Liver (tissue), 3 donors: ENCODE measurements around the gene C2orf80.

Experiments used
- FOXA1 ChIP-seq: IDR thresholded peaks from 2 replicates; pipeline ENCODE4 v1.6.1; 2016; ENCODE audit warnings: antibody characterized with exemption
- HNF4G ChIP-seq: IDR thresholded peaks from 2 replicates; pipeline ENCODE4 v1.6.1; 2016; ENCODE audit warnings: antibody characterized with exemption
- SP1 ChIP-seq: IDR thresholded peaks from 2 replicates; pipeline ENCODE4 v1.6.1; 2018; ENCODE audit warnings: antibody characterized with exemption, mild to moderate bottlenecking
- TAF1 ChIP-seq: conservative IDR thresholded peaks from 2 replicates; pipeline ENCODE4 v1.6.1; 2016; ENCODE audit warnings: antibody characterized with exemption, mild to moderate bottlenecking
- TF ChIP-seq, protein P1 (sequence below): fragments of 150-350 bp; IDR thresholded peaks from 2 replicates; pipeline ENCODE4 v1.5.1; 2017; ENCODE audit warnings: improper control_type of control experiment, low read depth, low read length; ENCODE audit not compliant: missing input control
- TF ChIP-seq, protein P2 (sequence below): IDR thresholded peaks from 2 replicates; pipeline ENCODE4 v1.6.1; 2016; ENCODE audit warnings: antibody characterized with exemption, mild to moderate bottlenecking
- TF ChIP-seq, protein P3 (sequence below): IDR thresholded peaks from 2 replicates; pipeline ENCODE4 v1.6.1; 2016; ENCODE audit warnings: antibody characterized with exemption
- TF ChIP-seq, protein P4 (sequence below): IDR thresholded peaks from 2 replicates; pipeline ENCODE4 v1.6.1; 2016; ENCODE audit warnings: antibody characterized with exemption
- donor health status: healthy.
- donor health status: healthy.

DNA sequence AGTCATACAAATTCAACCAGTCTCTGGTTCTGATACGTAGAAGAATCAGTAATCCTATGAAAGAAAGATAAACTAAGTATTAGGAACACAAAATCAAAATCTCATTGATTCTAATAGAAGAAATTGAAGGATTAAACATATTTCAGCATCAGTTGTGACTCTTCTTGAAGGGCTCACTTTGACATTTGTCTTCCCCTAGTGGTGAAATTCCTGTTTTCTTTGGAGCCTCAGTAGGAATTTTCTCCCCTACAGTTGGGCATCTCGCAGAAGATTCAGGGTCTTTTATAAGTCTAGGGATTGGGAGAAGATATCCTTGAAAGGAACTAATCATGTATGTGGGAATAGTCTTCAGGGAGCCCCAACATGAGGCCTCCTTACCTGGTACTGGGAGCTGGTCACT, 41.0 kb downstream of the C2orf80 start:
- TF ChIP-seq, protein P1, sequence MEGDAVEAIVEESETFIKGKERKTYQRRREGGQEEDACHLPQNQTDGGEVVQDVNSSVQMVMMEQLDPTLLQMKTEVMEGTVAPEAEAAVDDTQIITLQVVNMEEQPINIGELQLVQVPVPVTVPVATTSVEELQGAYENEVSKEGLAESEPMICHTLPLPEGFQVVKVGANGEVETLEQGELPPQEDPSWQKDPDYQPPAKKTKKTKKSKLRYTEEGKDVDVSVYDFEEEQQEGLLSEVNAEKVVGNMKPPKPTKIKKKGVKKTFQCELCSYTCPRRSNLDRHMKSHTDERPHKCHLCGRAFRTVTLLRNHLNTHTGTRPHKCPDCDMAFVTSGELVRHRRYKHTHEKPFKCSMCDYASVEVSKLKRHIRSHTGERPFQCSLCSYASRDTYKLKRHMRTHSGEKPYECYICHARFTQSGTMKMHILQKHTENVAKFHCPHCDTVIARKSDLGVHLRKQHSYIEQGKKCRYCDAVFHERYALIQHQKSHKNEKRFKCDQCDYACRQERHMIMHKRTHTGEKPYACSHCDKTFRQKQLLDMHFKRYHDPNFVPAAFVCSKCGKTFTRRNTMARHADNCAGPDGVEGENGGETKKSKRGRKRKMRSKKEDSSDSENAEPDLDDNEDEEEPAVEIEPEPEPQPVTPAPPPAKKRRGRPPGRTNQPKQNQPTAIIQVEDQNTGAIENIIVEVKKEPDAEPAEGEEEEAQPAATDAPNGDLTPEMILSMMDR = peak; percentile 14
- TF ChIP-seq, protein P2, sequence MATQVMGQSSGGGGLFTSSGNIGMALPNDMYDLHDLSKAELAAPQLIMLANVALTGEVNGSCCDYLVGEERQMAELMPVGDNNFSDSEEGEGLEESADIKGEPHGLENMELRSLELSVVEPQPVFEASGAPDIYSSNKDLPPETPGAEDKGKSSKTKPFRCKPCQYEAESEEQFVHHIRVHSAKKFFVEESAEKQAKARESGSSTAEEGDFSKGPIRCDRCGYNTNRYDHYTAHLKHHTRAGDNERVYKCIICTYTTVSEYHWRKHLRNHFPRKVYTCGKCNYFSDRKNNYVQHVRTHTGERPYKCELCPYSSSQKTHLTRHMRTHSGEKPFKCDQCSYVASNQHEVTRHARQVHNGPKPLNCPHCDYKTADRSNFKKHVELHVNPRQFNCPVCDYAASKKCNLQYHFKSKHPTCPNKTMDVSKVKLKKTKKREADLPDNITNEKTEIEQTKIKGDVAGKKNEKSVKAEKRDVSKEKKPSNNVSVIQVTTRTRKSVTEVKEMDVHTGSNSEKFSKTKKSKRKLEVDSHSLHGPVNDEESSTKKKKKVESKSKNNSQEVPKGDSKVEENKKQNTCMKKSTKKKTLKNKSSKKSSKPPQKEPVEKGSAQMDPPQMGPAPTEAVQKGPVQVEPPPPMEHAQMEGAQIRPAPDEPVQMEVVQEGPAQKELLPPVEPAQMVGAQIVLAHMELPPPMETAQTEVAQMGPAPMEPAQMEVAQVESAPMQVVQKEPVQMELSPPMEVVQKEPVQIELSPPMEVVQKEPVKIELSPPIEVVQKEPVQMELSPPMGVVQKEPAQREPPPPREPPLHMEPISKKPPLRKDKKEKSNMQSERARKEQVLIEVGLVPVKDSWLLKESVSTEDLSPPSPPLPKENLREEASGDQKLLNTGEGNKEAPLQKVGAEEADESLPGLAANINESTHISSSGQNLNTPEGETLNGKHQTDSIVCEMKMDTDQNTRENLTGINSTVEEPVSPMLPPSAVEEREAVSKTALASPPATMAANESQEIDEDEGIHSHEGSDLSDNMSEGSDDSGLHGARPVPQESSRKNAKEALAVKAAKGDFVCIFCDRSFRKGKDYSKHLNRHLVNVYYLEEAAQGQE = no peak
- TF ChIP-seq TAF1 (no peak), HNF4G (no peak), SP1 (no peak), FOXA1 (no peak)
- TF ChIP-seq, protein P3, sequence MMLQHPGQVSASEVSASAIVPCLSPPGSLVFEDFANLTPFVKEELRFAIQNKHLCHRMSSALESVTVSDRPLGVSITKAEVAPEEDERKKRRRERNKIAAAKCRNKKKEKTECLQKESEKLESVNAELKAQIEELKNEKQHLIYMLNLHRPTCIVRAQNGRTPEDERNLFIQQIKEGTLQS = no peak
- TF ChIP-seq, protein P4, sequence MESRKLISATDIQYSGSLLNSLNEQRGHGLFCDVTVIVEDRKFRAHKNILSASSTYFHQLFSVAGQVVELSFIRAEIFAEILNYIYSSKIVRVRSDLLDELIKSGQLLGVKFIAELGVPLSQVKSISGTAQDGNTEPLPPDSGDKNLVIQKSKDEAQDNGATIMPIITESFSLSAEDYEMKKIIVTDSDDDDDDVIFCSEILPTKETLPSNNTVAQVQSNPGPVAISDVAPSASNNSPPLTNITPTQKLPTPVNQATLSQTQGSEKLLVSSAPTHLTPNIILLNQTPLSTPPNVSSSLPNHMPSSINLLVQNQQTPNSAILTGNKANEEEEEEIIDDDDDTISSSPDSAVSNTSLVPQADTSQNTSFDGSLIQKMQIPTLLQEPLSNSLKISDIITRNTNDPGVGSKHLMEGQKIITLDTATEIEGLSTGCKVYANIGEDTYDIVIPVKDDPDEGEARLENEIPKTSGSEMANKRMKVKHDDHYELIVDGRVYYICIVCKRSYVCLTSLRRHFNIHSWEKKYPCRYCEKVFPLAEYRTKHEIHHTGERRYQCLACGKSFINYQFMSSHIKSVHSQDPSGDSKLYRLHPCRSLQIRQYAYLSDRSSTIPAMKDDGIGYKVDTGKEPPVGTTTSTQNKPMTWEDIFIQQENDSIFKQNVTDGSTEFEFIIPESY = no peak
